ENCODE measurements around the gene MTUS2.

MTUS2 gene

DNA sequence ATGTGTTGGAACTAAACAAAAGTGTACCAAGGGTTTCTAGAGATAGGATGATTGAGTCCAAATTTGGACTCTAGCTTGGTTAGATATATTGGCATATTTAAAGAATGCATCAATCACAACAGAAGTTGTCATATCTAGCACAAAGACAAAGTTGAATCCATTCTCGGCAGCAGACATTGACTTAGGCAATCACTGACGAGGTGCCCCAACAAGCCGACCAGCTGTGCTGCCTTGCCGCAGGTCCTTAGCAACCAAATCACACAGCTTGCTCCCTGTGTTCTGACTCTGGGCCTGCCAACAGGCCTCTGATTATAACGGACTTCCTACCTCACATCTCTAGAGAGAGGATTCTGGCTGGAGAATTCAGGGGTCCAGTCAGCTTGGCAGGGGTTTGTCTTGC lies 208.7 kb downstream of the MTUS2 start:
- DNase-seq (ENCODE audit: low spot score), result no peak

DNA sequence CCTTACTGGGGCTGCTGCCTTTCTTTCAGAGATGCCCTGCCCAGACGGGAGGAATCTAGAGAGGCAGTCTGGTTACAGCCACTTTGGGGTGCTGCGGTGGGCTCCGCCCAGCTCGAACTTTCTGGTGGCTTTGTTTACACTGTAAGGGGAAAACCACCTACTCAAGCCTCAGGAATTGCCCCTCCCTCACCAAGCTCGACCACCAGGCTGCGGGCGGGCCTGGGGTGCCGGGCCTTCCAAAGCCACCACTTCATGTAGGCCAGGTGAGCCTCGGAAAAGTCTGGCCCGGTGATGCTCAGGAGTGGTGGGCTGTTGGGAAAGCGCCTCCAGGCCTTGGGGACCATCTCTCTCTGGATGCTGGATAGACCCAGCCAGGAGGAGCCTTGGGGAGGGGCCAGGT lies 218.6 kb downstream of the MTUS2 start:
- DNase-seq (ENCODE audit: low spot score), result no peak

DNA sequence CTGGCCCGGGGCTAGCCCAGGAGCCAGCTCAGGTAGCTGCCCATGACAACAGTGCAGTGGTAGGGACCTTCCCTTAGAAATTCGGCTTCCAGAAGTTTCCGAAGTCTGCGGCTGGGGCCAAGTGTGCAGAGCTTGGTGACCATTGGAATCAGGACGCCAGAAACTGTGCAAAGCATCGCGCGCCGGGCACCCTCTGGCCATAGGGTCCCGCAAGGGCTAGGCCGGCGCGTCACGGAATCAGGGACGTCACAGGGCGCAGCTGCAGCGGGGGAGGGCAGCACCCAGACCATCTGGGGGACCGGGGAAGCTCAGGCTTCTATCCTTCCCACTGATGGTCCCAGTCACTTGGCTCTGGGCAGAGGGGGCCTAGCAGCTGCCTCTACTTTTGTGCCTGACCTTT lies 219.1 kb downstream of the MTUS2 start:
- DNase-seq (ENCODE audit: low spot score), result no peak

DNA sequence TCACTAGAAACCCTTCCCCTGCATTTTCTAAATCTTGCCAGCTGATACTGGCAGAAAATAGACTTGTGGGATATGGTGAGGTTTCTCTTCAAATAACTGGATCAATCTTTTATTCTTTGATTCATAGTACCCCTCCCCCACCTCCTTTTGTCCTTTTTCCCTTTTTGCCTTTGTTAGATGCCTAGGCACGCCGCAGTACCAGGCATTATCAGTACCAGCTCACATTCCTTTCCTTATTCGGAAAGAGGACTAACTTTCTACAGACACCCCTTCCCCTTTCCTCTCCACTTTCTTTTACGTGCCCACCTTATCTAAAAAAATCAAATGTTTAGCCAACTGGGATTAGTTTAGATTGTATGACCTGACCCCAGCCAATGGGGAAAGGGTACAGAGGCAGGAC lies 226.4 kb downstream of the MTUS2 start:
- no peak for DNase-seq (ENCODE audit: low spot score)

DNA sequence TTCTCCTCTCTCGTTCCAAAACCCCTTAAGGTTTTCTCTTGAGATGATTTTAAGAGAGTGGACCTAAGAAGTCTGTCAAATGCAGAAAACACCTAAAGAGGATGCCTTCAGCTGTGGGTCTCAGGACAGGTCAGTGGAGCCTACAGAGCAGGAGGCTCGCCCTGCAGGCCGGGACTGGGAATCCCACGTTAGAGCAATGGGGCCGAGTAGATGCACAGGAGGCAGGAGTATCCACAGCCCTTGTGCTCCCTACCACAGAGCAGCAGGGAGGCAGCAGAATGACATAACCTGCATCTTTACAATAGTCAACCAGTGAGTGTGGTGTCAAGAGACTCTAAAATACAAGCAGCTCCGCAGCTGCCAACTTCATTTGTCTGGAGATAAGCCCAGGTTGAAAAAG lies 229.4 kb downstream of the MTUS2 start:
- DNase-seq (ENCODE audit: low spot score), result no peak

DNA sequence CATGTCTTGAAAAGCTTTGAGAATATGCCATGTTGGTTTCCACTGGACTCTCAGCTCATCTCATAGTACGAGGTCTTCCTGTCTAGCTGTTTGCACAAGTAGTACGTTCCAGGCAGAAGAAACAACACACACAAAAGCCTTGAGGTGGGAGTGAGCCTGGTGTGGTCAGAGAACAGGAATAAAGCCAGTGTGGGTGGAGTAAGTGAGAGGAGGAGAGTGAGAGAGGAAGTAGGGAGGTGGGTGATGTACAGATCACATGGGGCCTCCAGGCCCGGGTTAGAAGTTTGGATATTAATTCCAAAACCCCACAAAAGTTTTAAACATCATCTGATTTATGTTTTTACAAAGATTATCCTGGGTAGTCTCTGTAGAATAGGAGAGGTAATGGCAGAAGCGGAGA lies 230.6 kb downstream of the MTUS2 start:
- DNase-seq (ENCODE audit: low spot score), result no peak

DNA sequence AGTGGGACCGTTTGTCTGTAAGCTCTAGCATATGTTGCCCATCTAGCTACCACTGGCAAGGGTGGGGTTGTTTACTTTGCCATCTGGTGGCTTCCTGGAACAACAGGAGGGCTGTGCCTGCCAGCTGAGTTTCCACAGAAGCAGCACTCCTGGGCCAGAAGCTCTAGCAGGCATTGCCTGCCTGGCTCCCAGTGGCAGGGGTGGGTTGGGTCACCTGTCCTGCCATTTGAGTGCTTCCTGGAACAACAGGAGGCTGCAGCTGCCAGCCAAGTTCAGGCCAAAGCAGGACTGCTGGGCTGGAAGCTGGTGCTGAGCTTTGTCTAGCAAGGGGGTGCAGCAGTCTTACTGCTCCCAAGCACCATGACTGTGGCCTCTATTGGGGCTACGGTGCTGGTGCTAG lies 239.7 kb downstream of the MTUS2 start:
- no peak for DNase-seq (ENCODE audit: low spot score)

DNA sequence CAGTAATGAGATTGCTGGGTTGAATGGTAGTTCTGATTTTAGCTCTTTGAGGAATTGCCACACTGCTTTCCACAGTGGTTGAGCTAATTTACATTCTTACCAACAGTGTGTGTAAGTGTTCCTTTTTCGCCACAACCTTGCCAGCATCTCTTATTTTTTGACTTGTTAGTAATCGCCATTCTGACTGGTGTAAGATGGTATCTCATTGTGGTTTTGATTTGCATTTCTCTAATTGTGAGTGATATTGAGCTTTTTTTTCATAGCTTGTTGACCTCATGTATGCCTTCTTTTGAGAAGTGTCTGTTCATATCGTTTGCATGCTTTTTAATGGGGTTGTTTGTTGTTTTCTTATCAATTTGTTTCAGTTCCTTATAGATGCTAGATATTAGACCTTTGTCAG lies 245.0 kb downstream of the MTUS2 start:
- DNase-seq (ENCODE audit: low spot score), result no peak

DNA sequence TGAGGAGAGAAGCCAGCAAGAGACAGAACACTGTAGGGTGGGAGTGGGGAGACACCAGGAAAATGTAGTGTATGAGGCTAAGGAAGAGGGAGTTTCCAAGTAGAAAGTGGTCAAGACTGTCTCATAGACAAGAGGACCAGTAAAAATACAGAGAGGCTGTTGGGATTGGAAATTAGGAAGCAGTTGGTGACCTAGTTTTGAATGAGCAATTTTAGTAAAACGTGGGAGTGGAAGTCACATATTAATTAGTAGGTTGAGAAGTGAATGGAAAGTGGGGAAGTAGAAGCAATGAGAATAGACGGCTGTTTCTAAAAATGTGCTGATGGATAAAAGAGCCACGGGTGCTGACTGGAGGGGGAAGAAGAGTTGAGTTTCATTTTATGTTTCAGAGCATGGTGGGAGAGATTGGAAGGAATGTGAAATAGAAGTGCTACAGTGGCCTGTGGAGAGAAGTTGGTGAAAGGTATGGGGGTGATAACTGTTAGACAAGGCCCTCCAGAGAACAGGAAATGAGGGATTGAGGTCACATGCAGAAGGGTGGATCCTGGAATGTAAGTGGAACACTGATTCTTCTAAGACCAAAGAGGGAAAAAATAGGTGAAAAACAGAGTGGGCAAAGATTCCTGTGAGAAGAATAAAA lies 247.3 kb downstream of the MTUS2 start:
- peak; percentile 30 for DNase-seq (ENCODE audit: low spot score)

DNA sequence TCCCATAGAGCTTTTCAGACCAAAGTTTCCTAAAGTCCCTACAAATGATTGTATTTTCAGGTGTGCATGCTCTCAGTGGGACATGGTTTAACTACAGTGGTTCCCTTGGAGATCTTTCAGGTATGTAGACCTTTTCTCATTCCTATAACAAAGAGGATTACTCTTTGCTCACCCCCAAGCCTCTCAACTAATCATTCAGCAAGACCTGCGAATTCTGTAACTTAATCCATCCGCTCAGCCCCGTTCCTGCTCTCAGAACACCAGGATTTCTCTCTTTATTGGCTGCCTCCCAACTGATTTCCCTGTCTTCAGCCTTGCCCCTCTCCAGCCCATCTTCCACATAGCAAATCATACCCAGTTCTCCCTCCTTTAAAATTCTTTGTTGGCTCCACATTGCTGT lies 253.6 kb downstream of the MTUS2 start:
- DNase-seq (ENCODE audit: low spot score), result no peak

DNA sequence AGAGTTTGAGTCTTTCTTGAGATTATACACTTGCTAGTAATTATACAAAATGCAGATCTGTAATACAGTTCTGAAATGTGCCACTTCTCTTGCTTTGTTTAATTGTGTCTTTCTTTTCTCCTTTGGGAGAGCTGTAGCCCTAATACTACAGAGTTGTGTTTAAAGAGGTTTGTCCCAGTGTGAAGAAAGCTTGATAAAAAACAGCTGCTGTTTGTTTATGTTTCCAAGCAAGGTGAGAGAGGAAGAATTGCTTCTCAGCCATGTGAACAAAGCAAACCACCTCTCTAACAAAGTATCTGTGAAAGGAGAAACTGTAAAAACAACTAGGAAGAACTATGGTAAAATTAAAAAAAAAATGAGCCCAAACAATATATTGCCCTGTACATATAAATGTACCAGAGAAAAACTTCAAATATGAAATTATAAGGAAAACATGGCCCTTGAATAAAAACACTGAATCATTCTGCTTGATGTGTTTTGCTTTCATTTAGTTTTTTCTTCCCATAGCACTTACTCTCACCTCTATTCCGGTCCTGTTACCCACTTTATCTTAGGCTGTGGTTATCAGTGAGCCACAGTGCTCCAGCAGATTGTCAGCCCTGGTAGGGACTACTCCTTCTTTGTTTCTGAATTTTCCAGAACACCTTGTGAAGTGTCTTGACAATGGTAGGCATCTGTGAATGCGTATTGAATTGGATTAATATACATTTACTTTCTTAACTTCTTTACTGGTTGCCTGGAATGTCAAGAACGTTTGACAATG lies 257.1 kb downstream of the MTUS2 start:
- no peak for DNase-seq (ENCODE audit: low spot score)

DNA sequence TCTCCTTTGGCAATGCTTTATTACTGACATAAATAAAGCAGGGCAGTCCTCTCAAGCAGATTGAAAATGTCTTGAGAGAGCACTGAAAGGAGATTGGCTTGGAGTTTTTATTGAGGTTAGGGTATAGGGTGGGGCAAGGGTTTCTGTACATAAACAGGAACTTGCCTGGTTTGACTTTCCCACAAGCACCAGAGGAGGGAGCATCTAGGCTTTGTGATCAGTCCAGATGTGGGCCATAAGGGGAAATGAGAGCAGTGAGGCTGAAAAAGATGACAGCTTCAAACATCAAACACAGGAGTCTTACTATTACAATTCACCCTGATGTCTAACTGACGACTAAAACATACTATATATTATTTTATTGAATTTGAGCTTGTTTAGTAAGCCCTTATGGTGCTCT lies 260.9 kb downstream of the MTUS2 start:
- DNase-seq (ENCODE audit: low spot score), result peak; percentile 22

DNA sequence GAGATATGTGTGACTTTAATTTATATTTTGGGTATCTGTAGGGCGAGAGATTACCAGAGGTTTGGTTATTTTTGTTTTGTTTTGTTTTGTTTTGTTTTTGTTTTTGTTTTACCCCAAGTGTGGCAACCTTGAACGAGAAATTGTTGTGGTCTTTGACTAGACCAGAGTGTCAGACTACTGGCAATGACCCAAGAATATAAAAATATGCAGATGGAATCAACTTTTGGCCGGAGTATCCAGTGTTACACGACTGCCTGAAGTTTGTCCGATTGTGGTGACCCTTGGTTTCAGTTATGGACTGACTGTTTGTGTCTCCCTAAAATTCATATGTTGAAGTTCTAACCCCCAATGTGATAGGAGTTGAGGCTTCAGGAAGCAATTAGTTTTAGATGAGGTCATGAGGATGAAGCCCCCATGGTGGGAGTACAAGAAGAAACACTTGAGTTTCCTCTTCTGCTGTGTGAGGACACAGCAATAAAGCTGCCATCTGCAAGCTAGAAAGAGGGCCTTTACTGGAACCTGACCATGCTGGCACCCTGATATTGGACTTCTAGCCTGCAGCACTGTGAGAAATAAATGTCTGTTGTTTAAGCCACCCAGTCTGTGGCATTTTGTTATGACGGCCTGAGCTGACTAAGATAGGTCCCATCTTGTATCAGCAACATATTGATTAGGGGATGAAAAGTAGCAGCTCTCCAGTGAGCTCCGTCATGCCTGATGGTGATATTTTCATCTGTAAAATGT lies 261.7 kb downstream of the MTUS2 start:
- DNase-seq (ENCODE audit: low spot score), result no peak

DNA sequence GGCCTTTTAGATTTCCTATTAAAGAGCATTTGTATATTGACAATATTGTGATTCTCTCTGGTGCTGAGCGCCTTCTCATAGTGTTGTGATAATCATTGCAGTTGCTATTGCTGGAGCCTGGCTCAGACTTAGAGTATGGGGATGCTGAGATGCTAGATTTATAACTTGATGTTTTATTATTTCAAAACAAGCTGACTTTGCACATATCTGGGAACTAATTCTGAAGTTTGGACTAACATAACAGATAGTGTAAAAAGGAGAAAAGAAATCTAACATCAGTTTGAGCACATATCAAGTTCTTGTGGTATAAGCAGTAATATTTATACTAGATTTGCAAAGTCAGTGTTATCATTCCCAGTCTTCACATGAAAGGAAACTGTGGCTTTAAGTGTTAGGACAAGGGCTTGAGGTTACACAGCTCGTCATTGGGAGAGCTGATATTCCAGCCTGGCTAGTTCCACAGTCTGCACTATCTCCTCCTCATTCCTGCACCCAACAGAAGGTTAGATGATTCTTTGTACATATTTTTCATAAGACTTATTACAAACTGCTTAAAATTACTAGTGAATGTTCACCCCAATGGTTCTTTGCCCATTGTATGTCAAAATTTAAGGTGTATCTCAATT lies 279.8 kb downstream of the MTUS2 start:
- no peak for DNase-seq (ENCODE audit: low spot score)

DNA sequence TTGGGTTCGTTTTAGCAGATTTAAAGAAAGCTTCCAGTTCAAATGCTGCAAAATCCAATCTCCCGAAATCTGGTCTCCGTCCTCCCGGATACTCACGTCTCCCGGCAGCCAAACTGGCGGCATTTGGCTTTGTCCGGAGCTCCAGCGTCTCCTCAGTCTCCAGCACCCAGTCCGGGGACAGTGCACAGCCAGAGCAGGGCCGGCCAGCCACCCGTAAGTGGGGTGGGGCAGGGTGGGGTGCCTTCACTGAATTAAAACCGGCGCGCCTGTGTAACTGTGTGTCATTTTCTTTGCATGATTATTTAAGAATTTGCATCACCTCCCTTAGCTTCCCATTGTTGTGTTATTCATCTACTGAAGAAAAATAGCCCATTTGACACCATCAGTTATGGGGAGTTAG lies 280.6 kb downstream of the MTUS2 start:
- no peak for DNase-seq (ENCODE audit: low spot score)

DNA sequence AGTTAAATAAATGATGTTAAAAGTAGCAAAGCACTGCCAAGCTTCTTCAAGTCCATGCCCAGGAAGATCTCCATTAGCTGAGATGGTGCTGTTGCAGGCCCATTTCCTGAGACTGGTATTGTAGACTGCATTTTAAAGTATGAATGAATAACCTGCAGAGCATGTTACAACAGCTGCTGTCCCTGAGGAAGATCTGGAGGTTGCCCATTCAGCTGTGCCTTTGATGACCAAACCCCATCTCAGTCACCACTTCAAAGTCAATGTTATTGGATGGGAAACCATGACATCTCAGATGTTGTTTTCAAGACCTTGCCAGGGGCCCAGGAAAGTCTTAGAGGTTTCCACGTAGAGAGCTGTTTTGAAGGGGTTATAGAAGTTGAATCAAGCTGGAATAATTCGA lies 281.3 kb downstream of the MTUS2 start:
- no peak for DNase-seq (ENCODE audit: low spot score)

DNA sequence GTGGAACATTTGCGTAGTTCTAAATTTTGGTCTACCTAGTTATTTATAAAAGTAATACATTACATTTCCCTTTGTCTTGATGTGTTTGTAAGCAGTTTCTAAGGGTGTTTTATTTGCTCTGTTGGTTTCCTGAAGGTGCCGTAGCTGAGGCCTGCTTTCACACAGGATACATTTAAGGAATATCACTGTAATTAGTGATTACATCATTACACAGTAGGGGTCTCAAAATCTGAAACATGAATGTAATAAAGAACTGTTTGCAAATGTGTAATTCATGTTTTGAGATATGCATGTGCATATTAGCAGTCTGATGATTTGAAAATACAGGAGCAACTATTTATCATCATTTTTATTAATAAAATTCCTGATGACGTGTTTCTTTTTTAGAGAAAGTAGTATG lies 281.8 kb downstream of the MTUS2 start:
- no peak for DNase-seq (ENCODE audit: low spot score)

DNA sequence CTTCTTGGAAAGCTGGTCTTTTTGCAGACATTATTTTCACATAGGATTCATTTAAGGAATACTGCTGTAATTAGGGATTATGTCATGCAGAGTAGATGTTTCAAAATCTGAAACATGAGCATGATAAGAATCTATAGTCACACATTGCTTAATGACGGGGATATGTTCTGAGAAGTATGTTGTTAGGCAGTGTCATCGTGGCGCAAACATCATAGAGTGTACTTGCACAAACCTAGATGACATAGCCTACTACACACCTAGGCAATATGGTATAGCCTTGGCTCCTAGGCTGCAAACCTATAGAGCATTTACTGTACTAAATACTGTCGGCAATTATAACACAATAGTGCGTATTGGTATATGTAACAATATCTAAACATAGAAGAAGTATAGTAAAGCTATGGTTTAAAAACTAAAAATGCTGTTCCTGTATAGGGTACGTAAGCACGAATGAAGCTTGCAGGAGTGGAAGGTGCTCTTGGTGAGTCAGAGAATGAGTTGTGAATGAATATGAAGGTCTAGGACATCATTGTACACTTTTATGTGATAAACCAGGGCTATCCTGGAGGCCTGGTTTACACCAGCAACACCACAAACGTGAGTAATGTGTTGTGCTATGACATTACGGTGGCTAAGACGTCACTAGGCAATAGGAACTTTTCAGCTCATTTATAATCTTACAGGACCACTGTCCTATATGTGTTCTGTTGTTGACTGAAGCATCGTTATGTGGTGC lies 283.1 kb downstream of the MTUS2 start:
- no peak for DNase-seq (ENCODE audit: low spot score)

DNA sequence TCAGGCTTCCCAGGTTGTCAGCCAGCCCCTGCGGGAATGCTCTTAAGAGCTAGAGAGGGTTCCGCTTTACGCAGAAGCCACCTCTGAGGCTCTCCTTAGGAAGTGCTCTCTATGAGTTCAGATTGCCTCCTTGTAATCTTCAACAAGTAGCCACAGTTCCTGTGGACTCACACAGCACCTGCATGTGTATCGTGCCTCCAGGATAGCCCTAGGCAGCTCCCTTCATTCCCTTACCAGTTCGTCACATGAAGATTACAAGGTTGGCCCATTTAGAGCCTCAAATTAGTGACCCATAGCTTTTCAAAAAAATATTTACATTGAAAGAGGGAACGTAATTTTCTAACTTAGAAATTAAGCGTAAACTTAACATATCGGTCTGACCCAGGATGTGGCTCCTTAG lies 284.3 kb downstream of the MTUS2 start:
- DNase-seq (ENCODE audit: low spot score), result no peak

DNA sequence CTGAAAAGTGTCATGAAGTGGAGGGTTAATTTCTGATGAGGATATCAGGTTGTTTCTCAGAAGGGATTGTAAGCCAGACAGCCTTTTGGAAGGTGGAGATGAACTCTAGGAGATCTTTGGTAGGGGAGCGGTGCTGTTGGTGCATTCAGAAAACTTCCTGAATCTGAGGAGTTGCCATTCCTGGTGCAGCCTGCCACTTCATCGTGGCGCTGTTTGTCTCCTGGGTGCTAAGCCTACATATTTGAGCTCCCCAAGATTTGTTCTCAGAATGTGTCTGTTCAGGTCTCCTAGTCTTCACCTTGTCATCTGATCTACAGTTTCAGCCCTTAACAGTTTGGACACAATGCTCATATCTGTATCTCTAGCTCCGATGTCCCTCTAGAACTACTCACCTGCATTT lies 285.6 kb downstream of the MTUS2 start:
- no peak for DNase-seq (ENCODE audit: low spot score)

DNA sequence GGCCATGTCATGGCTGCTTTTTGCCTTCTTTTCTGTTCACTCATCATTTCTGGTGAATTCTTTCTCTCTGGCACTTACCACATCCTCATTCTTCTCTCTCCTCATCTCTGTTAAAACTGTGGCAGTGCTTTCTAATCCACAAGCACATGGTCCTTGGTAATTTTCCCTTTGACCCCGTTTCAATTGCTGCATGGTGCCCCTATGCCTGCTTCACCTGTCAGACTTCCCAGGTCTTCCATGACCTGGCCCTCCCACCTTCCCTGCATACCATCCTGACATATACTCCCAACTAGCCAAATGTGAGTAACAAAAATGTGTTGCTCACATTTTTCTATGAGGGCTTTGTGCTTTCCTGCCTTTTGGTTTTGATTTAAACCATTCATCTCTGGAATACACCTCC lies 286.5 kb downstream of the MTUS2 start:
- no peak for DNase-seq (ENCODE audit: low spot score)

All from Ammon's horn (tissue), 1 donor.